SU-DHL-6 (cell line): Measurements from ENCODE around the gene FANCL.

ENCODE experiments used
- CTCF ChIP-seq: fragments of 200-600 bp; sonication (generic); IDR thresholded peaks from one replicate; pipeline ENCODE4 v1.5.1; 2017; ENCODE audit warnings: antibody characterized with exemption, mild to moderate bottlenecking, low read length, moderate library complexity; ENCODE audit not compliant: insufficient read depth, poor library complexity, severe bottlenecking
- EZH2phosphoT487 ChIP-seq: fragments of 200-600 bp; sonication (generic), shearing (Covaris generic); conservative IDR thresholded peaks from 2 replicates; pipeline ENCODE4 v1.6.1; 2018; ENCODE audit warnings: mild to moderate bottlenecking, antibody characterized with exemption, low read length, moderate library complexity, mixed read lengths

- TF ChIP-seq CTCF: no peak
- TF ChIP-seq EZH2phosphoT487: no peak
These were observed 84.3 kb downstream of the FANCL start for GRCh38 chr2:58156780-58157179.
